OCI-LY7 (cell line): ENCODE data around the gene ALG10. TPM values are rescaled to one million over a fixed set of nuclear protein-coding genes. Genes with fewer than 3 reads are reported as not detected.
"Not testable (repeated sequence)": the region's sequence is repeated elsewhere in the genome, so short reads cannot be mapped to it uniquely, and the experiment has no call there.

Experiments
- BruUV-seq: library from RNA; stranded (reverse); fragments of 400-500 nt; replicated peaks from 2 replicates; lab custom pipeline; 2021; lab: Mats Ljungman, UMichigan
- CTCF ChIA-PET: fragments of 300-600 bp; sonication (Branson Sonifier 250); formaldehyde crosslinking; loops from one replicate; lab custom pipeline; 2022; ENCODE audit warnings: antibody characterized with exemption; ENCODE audit not compliant: unreplicated experiment; lab: Charles Lee
- POLR2A ChIA-PET: fragments of 300-600 bp; sonication (Branson Sonifier 250); formaldehyde crosslinking; loops from one replicate; lab custom pipeline; 2022; ENCODE audit warnings: antibody characterized with exemption; lab: Charles Lee
- DNase-seq: peaks from one replicate; pipeline ENCODE4 v3.0.0-alpha.2; 2015; ENCODE audit warnings: low spot score
- H2AFZ ChIP-seq: fragments of 200-600 bp; sonication (generic), shearing (Covaris generic); 2 replicates; pipeline ENCODE4 v1.6.1; 2014; ENCODE audit warnings: mild to moderate bottlenecking, antibody characterized with exemption, low read length, moderate library complexity
- H3K27ac ChIP-seq: fragments of 200-600 bp; sonication (generic); 2 replicates; pipeline ENCODE4 v1.5.1; 2014; ENCODE audit warnings: mixed run types, low read depth, mild to moderate bottlenecking, moderate library complexity, low read length, inconsistent platforms; ENCODE audit not compliant: poor library complexity, severe bottlenecking
- H3K36me3 ChIP-seq: fragments of 200-600 bp; sonication (generic); 2 replicates; pipeline ENCODE4 v1.6.1; 2014; ENCODE audit warnings: mild to moderate bottlenecking, antibody characterized with exemption, low read length, moderate library complexity, mixed read lengths; ENCODE audit not compliant: insufficient read depth
- H3K4me1 ChIP-seq: fragments of 200-600 bp; sonication (generic); 2 replicates; pipeline ENCODE4 v1.5.1; 2014; ENCODE audit warnings: mild to moderate bottlenecking, low read length; ENCODE audit not compliant: insufficient read depth, poor library complexity, severe bottlenecking
- H3K4me2 ChIP-seq: fragments of 200-600 bp; sonication (generic); 2 replicates; pipeline ENCODE4 v1.6.1; 2014; ENCODE audit warnings: mild to moderate bottlenecking, low read length
- H3K4me3 ChIP-seq: fragments of 200-600 bp; sonication (generic); 2 replicates; pipeline ENCODE4 v1.5.1; 2014; ENCODE audit warnings: mild to moderate bottlenecking, low read depth, low read length; ENCODE audit not compliant: poor library complexity, severe bottlenecking
- H3K79me2 ChIP-seq: fragments of 200-600 bp; sonication (generic); 2 replicates; pipeline ENCODE4 v1.6.1; 2016; ENCODE audit warnings: low read depth, mild to moderate bottlenecking, low read length, moderate library complexity, mixed read lengths; ENCODE audit not compliant: insufficient read depth
- H3K9me2 ChIP-seq: fragments of 200-600 bp; sonication (generic); 2 replicates; pipeline ENCODE4 v1.6.1; 2016; ENCODE audit warnings: mild to moderate bottlenecking, low read length, mixed read lengths; ENCODE audit not compliant: insufficient read depth
- H3K9me3 ChIP-seq: fragments of 200-600 bp; sonication (generic); 2 replicates; pipeline ENCODE4 v1.6.1; 2014; ENCODE audit warnings: mild to moderate bottlenecking, mixed run types, low read length, mixed read lengths
- H4K20me1 ChIP-seq: fragments of 200-600 bp; sonication (generic); 2 replicates; pipeline ENCODE4 v1.6.1; 2014; ENCODE audit warnings: mild to moderate bottlenecking, antibody characterized with exemption, low read length, moderate library complexity, mixed read lengths; ENCODE audit not compliant: insufficient read depth
- CTCF ChIP-seq: fragments of 200-600 bp; sonication (generic); conservative IDR thresholded peaks from 2 replicates; pipeline ENCODE4 v1.5.1; 2014; ENCODE audit warnings: mild to moderate bottlenecking, antibody characterized with exemption, low read length, moderate library complexity, mixed read lengths
- EZH2phosphoT487 ChIP-seq: fragments of 200-600 bp; sonication (generic); IDR thresholded peaks from 2 replicates; pipeline ENCODE4 v1.6.1; 2018; ENCODE audit warnings: low read depth, borderline replicate concordance, mild to moderate bottlenecking, mixed run types, antibody characterized with exemption, low read length, moderate library complexity, mixed read lengths
- intact Hi-C: fragments of 100-400 bp; cut with micrococcal nuclease; formaldehyde crosslinking; loops from one replicate; pipeline ENCODE4 v1.10.0; 2022; ENCODE audit not compliant: unreplicated experiment
- total RNA-seq, 2 experiments: library from RNA; depleted of rRNA in 1 of 2; stranded (reverse); fragments of >200 nt in 1 of 2; shearing (Covaris generic) in 1 of 2; gene quantifications; 2 replicates each; pipeline ENCODE4 v1.2.3, GENCODE V29; 2014 to 2022

ALG10 gene
- total RNA-seq, 2 experiments from 2014 or later: 28.6 to 28.8 TPM

- no TSS peak for BruUV-seq
- no peak overlapping the region for H3K27ac ChIP-seq
- POLR2A ChIA-PET: no interaction called here
- intact Hi-C loops: no loop called here
- CTCF ChIA-PET: no interaction called here
- H3K9me3 ChIP-seq: no peaks in the 10 kb centered on the region
- no peak overlapping the region for H3K4me2 ChIP-seq
- no peak overlapping the region for H2AFZ ChIP-seq
- no peak overlapping the region for H3K4me3 ChIP-seq
- H3K4me1 ChIP-seq: no peaks in the 10 kb centered on the region
- no peaks in the 10 kb centered on the region for H3K36me3 ChIP-seq
- TF ChIP-seq EZH2phosphoT487: no peak
- no peak for TF ChIP-seq CTCF
- no peak for DNase-seq
- H3K9me2 ChIP-seq: no peaks in the 10 kb centered on the region
- no peaks in the 10 kb centered on the region for H4K20me1 ChIP-seq
- no peaks in the 10 kb centered on the region for H3K79me2 ChIP-seq
Measured at GRCh38 chr12:34046570-34046969, 24.3 kb downstream of the ALG10 start.

- H3K9me3 ChIP-seq, H3K4me3 ChIP-seq, H3K4me2 ChIP-seq, H3K4me1 ChIP-seq, H3K9me2 ChIP-seq, H3K27ac ChIP-seq, H2AFZ ChIP-seq, H4K20me1 ChIP-seq, CTCF ChIA-PET, BruUV-seq, H3K36me3 ChIP-seq, H3K79me2 ChIP-seq, intact Hi-C loops, POLR2A ChIA-PET, DNase-seq: not testable (repeated sequence)
Measured at GRCh38 chr12:34047855-34048254, 25.6 kb downstream of the ALG10 start.

- no TSS peak for BruUV-seq
- H3K79me2 ChIP-seq: no peaks in the 10 kb centered on the region
- DNase-seq: no peak
- TF ChIP-seq EZH2phosphoT487: no peak
- TF ChIP-seq CTCF: no peak
- H3K4me3 ChIP-seq: no peak overlapping the region
- no peak overlapping the region for H2AFZ ChIP-seq
- no peak overlapping the region for H3K4me2 ChIP-seq
- ChIA-PET POLR2A (no interaction called here), CTCF (no interaction called here)
- H3K4me1 ChIP-seq: no peaks in the 10 kb centered on the region
- intact Hi-C loops: no loop called here
- no peaks in the 10 kb centered on the region for H3K9me3 ChIP-seq
- no peak overlapping the region for H3K27ac ChIP-seq
- H3K36me3 ChIP-seq: no peaks in the 10 kb centered on the region
- no peaks in the 10 kb centered on the region for H3K9me2 ChIP-seq
- H4K20me1 ChIP-seq: no peaks in the 10 kb centered on the region
Measured at GRCh38 chr12:34048714-34049113, 26.4 kb downstream of the ALG10 start.
